ENCODE measurements around the gene TAGAP. TPM values are rescaled to one million over a fixed set of nuclear protein-coding genes. Genes with fewer than 3 reads are reported as not detected.

Gene TAGAP, protein sequence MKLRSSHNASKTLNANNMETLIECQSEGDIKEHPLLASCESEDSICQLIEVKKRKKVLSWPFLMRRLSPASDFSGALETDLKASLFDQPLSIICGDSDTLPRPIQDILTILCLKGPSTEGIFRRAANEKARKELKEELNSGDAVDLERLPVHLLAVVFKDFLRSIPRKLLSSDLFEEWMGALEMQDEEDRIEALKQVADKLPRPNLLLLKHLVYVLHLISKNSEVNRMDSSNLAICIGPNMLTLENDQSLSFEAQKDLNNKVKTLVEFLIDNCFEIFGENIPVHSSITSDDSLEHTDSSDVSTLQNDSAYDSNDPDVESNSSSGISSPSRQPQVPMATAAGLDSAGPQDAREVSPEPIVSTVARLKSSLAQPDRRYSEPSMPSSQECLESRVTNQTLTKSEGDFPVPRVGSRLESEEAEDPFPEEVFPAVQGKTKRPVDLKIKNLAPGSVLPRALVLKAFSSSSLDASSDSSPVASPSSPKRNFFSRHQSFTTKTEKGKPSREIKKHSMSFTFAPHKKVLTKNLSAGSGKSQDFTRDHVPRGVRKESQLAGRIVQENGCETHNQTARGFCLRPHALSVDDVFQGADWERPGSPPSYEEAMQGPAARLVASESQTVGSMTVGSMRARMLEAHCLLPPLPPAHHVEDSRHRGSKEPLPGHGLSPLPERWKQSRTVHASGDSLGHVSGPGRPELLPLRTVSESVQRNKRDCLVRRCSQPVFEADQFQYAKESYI
- total RNA-seq: under 1 TPM in 1 of 2 donors, not detected in 1; under 0.01 TPM

DNA sequence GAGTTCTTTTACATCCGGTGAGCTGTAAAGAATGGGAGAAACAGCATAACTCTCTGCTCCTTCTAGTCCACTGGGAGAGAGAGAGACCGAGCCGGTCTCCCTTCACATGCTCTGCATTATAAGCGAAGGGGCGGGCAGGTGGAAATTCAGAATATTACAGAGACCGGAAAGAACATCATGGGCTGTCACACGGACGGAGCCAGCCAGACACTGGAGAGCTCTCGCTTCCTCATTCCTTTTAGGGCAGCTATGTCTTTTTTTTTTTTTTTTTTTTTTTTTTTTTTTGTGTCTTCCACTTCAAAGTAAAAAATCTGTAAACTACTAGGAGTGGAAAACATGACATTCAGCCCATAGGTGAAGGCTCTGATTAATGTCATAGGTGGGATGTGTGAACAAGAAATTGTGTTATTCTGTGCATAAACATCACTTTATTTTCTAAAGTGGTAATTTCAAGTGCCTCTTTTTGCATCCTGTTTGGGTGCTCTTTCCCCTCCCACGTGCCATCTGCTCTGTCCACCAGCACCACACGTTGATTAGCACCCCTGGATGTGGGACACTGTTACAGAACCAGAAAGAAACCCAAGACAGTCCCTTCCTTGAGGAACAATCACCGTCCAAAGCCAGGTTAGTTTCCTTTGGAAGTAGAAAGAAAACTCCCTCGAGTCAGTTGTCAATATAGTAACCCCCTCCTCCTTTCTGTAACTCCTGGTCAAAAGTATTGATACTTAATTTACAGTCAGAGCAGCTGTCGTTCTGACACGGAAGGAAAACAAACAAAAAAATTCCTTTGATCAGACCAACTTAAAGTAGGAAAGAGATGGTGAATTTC lies at the start of gene TAGAP:
TSS of gene TAGAP (minus strand) at position 93 of the 829 bp plus-strand sequence. CDS start 845 bp downstream, outside the sequence.

DNA sequence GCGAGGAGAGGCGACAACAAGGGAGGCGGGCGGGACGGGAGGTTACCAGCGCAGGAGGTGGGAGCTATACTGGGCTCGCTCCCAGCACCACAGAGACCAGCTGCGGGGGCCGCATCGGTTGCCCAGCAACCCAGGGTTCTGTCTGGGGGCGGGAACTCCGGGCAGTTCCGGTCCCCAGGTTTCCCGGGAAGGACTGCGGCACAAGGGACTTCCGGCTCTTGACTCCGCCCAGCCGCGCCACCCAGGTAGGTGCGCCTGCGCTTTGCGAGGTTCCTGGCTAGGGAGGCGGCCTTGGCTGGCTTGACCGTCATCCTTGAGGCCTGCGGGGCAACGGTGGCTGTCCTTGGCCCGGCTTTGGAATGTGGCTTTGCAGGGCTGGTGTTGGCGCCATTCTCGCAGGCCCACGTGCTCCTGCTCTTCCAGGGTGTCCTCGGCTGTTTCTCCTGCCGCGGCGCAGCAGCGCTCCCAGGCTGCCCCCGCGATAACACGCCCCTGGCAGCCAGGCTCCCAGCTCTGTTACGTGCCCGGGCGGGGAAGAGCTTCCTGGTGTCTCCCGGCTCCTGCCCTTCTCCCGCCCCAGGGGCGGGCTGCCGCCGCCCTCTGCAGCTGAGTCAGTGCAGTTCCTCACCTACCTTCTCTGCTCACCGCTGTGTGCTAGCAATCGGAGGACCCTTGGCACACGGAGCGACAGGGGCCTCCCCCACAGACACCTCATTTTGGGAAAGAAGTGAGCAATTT lies 45.0 kb downstream of the TAGAP start, which contains the start of gene RSPH3:
TSS of gene RSPH3 (minus strand) at position 537 of the 738 bp plus-strand sequence. CDS start 652 bp downstream, outside the sequence.

Other genes starting within 250 kb of the TAGAP start
- gene EZR, start 225.6 kb downstream of the TAGAP start, total RNA-seq: 100 to 1,000 TPM in 1 of 2 donors, 10 to 100 TPM in 1; 56.8 to 156 TPM
- gene RSPH3, start 44.8 kb downstream of the TAGAP start, total RNA-seq: 1 to 10 TPM; 2.3 to 4.8 TPM
- under 1 TPM; 0.33 to 0.34 TPM for gene FNDC1, start 124.4 kb upstream of the TAGAP start, total RNA-seq

Data from melanocyte of skin (primary cell).